SU-DHL-6 (cell line): ENCODE results near the gene COL24A1.

Experiments
- H2AFZ ChIP-seq: fragments of 200-600 bp; sonication (generic); 2 replicates; pipeline ENCODE4 v1.6.1; 2014; ENCODE audit warnings: low read depth, mild to moderate bottlenecking, moderate library complexity, mixed read lengths, antibody characterized with exemption, low read length; ENCODE audit not compliant: severe bottlenecking
- H3F3A ChIP-seq: fragments of 200-600 bp; shearing (Covaris generic); 2 replicates; pipeline ENCODE4 v1.6.0; 2016; ENCODE audit warnings: antibody characterized with exemption, mild to moderate bottlenecking; ENCODE audit not compliant: insufficient read depth
- H3K27ac ChIP-seq: fragments of 200-600 bp; sonication (generic); 2 replicates; pipeline ENCODE4 v1.5.1; 2016; ENCODE audit warnings: low read depth, mild to moderate bottlenecking, low read length, moderate library complexity, mixed read lengths
- H3K27me3 ChIP-seq: fragments of 200-600 bp; sonication (generic), shearing (Covaris generic); 2 replicates; pipeline ENCODE4 v1.6.0; 2014; ENCODE audit warnings: mild to moderate bottlenecking, low read length
- H3K36me3 ChIP-seq: fragments of 200-600 bp; sonication (generic); 2 replicates; pipeline ENCODE4 v1.6.1; 2014; ENCODE audit warnings: mild to moderate bottlenecking, low read length, mixed read lengths
- H3K4me2 ChIP-seq: fragments of 300-600, 200-600 bp; shearing (Covaris generic), sonication (generic); 2 replicates; pipeline ENCODE4 v1.6.0; 2014; ENCODE audit warnings: low read length, low read depth, mild to moderate bottlenecking; ENCODE audit not compliant: poor library complexity, severe bottlenecking
- H3K4me3 ChIP-seq: fragments of 200-600 bp; sonication (generic); 2 replicates; pipeline ENCODE4 v1.5.1; 2014; ENCODE audit warnings: antibody characterized with exemption, low read length, mild to moderate bottlenecking, mixed read lengths; ENCODE audit not compliant: insufficient read depth, poor library complexity, severe bottlenecking
- H3K79me2 ChIP-seq: fragments of 200-600 bp; sonication (generic); 2 replicates; pipeline ENCODE4 v1.6.1; 2014; ENCODE audit warnings: mild to moderate bottlenecking, low read length, moderate library complexity; ENCODE audit not compliant: insufficient read depth
- H3K9ac ChIP-seq: fragments of 200-600 bp; sonication (generic); 2 replicates; pipeline ENCODE4 v1.7.0; 2014; ENCODE audit warnings: mild to moderate bottlenecking, low read length
- H3K9me2 ChIP-seq: fragments of 200-600 bp; sonication (generic); replicated peaks from 2 replicates; pipeline ENCODE4 v1.6.1; 2014; ENCODE audit warnings: low read length; ENCODE audit not compliant: insufficient read depth
- H3K9me3 ChIP-seq: fragments of 200-600 bp; sonication (generic); 2 replicates; pipeline ENCODE4 v1.6.1; 2014; ENCODE audit warnings: low read length, mixed read lengths; ENCODE audit not compliant: insufficient read depth
- H4K20me1 ChIP-seq: fragments of 200-600 bp; sonication (generic); 2 replicates; pipeline ENCODE4 v1.6.1; 2014; ENCODE audit warnings: low read depth, mild to moderate bottlenecking, antibody characterized with exemption, low read length, moderate library complexity, mixed read lengths
- EZH2phosphoT487 ChIP-seq: fragments of 200-600 bp; sonication (generic), shearing (Covaris generic); conservative IDR thresholded peaks from 2 replicates; pipeline ENCODE4 v1.6.1; 2018; ENCODE audit warnings: mild to moderate bottlenecking, antibody characterized with exemption, low read length, moderate library complexity, mixed read lengths
- TF ChIP-seq, protein P1 (sequence below): fragments of 200-600 bp; sonication (generic); IDR thresholded peaks from one replicate; pipeline ENCODE4 v1.5.1; 2017; ENCODE audit warnings: antibody characterized with exemption, mild to moderate bottlenecking, low read length, moderate library complexity; ENCODE audit not compliant: insufficient read depth, poor library complexity, severe bottlenecking

The COL24A1 gene

DNA sequence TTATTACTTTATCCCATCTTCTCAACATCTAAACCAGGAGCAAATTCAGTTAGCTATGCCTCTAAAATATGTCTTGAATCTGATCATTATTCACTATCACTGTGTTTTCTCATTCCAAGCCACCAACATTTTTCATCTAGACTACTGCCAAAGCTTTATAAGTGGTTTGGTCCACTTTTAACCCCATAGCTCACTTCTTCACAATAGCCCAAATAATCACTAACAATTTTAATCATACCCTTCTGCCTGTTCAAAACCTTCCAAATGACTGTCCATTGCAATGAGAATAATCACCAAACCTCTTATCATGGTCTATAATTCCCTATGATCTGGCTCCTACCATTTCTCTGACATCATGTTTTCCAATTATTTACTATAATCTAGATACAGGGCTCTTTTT, 298.6 kb downstream of the COL24A1 start:
- Histone ChIP-seq H3K4me3 (no peak overlapping the region), H3K4me2 (no peak overlapping the region), H3K9me2 (no peaks in the 10 kb centered on the region), H3K9ac (no peak overlapping the region), H3F3A (no peaks in the 10 kb centered on the region), H3K36me3 (no peaks in the 10 kb centered on the region), H2AFZ (no peak overlapping the region), H3K9me3 (no peaks in the 10 kb centered on the region), H3K27me3 (no peaks in the 10 kb centered on the region), H3K79me2 (no peaks in the 10 kb centered on the region), H4K20me1 (no peaks in the 10 kb centered on the region), H3K27ac (no peak overlapping the region)
- no peak for TF ChIP-seq EZH2phosphoT487
- TF ChIP-seq, protein P1, sequence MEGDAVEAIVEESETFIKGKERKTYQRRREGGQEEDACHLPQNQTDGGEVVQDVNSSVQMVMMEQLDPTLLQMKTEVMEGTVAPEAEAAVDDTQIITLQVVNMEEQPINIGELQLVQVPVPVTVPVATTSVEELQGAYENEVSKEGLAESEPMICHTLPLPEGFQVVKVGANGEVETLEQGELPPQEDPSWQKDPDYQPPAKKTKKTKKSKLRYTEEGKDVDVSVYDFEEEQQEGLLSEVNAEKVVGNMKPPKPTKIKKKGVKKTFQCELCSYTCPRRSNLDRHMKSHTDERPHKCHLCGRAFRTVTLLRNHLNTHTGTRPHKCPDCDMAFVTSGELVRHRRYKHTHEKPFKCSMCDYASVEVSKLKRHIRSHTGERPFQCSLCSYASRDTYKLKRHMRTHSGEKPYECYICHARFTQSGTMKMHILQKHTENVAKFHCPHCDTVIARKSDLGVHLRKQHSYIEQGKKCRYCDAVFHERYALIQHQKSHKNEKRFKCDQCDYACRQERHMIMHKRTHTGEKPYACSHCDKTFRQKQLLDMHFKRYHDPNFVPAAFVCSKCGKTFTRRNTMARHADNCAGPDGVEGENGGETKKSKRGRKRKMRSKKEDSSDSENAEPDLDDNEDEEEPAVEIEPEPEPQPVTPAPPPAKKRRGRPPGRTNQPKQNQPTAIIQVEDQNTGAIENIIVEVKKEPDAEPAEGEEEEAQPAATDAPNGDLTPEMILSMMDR, result no peak

DNA sequence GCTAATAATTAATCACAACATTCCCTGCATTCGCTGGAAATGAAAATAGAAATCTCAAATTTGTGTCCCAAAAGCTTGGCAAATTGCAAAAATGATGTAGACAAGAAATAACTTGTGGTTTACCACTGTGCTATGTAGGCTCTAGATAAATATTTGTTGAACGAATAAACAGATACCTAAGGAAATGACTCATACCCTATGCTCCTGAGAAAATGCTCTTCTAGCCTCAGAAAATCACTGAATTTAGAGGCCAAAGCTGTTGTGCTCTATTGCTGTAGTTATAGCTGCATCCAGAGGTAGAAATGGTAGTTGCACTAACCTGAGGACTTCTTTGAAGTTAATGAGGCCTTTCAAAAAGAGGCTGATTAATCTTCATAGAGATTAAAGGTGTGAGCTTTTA, 306.3 kb downstream of the COL24A1 start:
- no peak overlapping the region for H2AFZ ChIP-seq
- no peaks in the 10 kb centered on the region for H3F3A ChIP-seq
- H3K9me2 ChIP-seq, result no peaks in the 10 kb centered on the region
- H3K79me2 ChIP-seq, result no peaks in the 10 kb centered on the region
- H3K9ac ChIP-seq, result no peak overlapping the region
- no peaks in the 10 kb centered on the region for H3K27me3 ChIP-seq
- no peak overlapping the region for H3K4me2 ChIP-seq
- no peak overlapping the region for H3K4me3 ChIP-seq
- no peak overlapping the region for H3K27ac ChIP-seq
- no peaks in the 10 kb centered on the region for H3K36me3 ChIP-seq
- TF ChIP-seq, protein P1, result no peak
- no peak for TF ChIP-seq EZH2phosphoT487
- no peaks in the 10 kb centered on the region for H3K9me3 ChIP-seq
- no peaks in the 10 kb centered on the region for H4K20me1 ChIP-seq

DNA sequence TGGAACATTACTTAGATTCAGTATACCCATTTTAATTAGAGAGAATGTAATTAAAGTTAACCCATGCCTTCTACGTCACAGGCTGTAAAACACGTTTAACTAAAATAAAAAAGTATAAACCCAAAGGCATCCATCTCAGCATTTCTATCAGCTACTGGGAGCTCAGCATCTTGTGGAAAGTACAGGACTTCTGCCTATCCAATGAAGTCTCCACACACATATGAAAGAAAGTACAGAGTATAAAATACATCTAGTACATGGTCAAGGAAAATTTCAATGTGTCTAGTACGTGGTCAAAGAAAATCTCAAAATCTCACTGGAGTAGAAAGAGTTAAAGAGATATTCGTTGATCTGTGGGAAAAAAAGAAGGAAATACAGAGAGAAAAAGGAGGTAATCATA, 306.9 kb downstream of the COL24A1 start:
- Histone ChIP-seq H3K27ac (no peak overlapping the region), H3K36me3 (no peaks in the 10 kb centered on the region), H3K9me3 (no peaks in the 10 kb centered on the region), H3K27me3 (no peaks in the 10 kb centered on the region), H3K79me2 (no peaks in the 10 kb centered on the region), H4K20me1 (no peaks in the 10 kb centered on the region), H2AFZ (no peak overlapping the region), H3K9me2 (no peaks in the 10 kb centered on the region), H3K4me2 (no peak overlapping the region), H3K4me3 (no peak overlapping the region), H3K9ac (no peak overlapping the region), H3F3A (no peaks in the 10 kb centered on the region)
- TF ChIP-seq, protein P1, result no peak
- no peak for TF ChIP-seq EZH2phosphoT487
